Measurements from ENCODE around the gene TSFM. TPM values are rescaled to one million over a fixed set of nuclear protein-coding genes. Genes with fewer than 3 reads are reported as not detected.
A peak's percentile ranks its signal among the peaks of the same experiment; 100 is the strongest.

TSFM gene
- total and polyA plus RNA-seq, 2 of the 13 experiments (the other 11 are each of a cell fraction or from before 2014, with no cell fraction given) = 29.8 to 68.3 TPM

GRCh38 chr12:57845478-57846284, 63.1 kb downstream of the TSFM start (continued):
- TF ChIP-seq, protein P1, sequence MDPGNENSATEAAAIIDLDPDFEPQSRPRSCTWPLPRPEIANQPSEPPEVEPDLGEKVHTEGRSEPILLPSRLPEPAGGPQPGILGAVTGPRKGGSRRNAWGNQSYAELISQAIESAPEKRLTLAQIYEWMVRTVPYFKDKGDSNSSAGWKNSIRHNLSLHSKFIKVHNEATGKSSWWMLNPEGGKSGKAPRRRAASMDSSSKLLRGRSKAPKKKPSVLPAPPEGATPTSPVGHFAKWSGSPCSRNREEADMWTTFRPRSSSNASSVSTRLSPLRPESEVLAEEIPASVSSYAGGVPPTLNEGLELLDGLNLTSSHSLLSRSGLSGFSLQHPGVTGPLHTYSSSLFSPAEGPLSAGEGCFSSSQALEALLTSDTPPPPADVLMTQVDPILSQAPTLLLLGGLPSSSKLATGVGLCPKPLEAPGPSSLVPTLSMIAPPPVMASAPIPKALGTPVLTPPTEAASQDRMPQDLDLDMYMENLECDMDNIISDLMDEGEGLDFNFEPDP (CRISPR knock-in tag; conservative IDR thresholded peaks at IDR 0.05) = 0 out of 2 replicates have a peak, but pooled peaks have one; percentile 21
- peak; percentile 56; the same call in 1 of the 2 replicates for TF ChIP-seq ATF7-NPFF (CRISPR knock-in tag; IDR thresholded peaks at IDR 0.05; ENCODE audit: low read depth)
- peak; percentile 89 for TF ChIP-seq ZBTB34 (CRISPR knock-in tag; IDR thresholded peaks at IDR 0.05)
- TF ChIP-seq ZNF180 (CRISPR knock-in tag; IDR thresholded peaks at IDR 0.05; ENCODE audit: borderline replicate concordance, low read depth) = no peak
- no peak for TF ChIP-seq MED13 (CRISPR knock-in tag; IDR thresholded peaks at IDR 0.05)
- TF ChIP-seq ZNF530 (CRISPR knock-in tag; IDR thresholded peaks at IDR 0.05; ENCODE audit: low read depth) = no peak
- TF ChIP-seq, protein P2, sequence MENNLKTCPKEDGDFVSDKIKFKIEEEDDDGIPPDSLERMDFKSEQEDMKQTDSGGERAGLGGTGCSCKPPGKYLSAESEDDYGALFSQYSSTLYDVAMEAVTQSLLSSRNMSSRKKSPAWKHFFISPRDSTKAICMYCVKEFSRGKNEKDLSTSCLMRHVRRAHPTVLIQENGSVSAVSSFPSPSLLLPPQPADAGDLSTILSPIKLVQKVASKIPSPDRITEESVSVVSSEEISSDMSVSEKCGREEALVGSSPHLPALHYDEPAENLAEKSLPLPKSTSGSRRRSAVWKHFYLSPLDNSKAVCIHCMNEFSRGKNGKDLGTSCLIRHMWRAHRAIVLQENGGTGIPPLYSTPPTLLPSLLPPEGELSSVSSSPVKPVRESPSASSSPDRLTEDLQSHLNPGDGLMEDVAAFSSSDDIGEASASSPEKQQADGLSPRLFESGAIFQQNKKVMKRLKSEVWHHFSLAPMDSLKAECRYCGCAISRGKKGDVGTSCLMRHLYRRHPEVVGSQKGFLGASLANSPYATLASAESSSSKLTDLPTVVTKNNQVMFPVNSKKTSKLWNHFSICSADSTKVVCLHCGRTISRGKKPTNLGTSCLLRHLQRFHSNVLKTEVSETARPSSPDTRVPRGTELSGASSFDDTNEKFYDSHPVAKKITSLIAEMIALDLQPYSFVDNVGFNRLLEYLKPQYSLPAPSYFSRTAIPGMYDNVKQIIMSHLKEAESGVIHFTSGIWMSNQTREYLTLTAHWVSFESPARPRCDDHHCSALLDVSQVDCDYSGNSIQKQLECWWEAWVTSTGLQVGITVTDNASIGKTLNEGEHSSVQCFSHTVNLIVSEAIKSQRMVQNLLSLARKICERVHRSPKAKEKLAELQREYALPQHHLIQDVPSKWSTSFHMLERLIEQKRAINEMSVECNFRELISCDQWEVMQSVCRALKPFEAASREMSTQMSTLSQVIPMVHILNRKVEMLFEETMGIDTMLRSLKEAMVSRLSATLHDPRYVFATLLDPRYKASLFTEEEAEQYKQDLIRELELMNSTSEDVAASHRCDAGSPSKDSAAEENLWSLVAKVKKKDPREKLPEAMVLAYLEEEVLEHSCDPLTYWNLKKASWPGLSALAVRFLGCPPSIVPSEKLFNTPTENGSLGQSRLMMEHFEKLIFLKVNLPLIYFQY (CRISPR knock-in tag; IDR thresholded peaks at IDR 0.05; ENCODE audit: borderline replicate concordance) = peak; percentile 92
- peak; percentile 17; the same call in 1 of the 2 replicates for TF ChIP-seq ZBTB21 (CRISPR knock-in tag; IDR thresholded peaks at IDR 0.05)
- TF ChIP-seq ZHX2 (IDR thresholded peaks at IDR 0.05; ENCODE audit: low read depth) = no peak
- TF ChIP-seq ZHX2 (CRISPR knock-in tag; IDR thresholded peaks at IDR 0.05; ENCODE audit: borderline replicate concordance) = peak; percentile 37; the same call in 1 of the 2 replicates
- no peak for TF ChIP-seq RBM39 (IDR thresholded peaks at IDR 0.05; ENCODE audit: low read depth, low read length, poor library complexity, severe bottlenecking)
